Activated CD8-positive, alpha-beta memory T cell treated with anti-CD3 and anti-CD28 coated beads, Interleukin-2, amount 50 U/mL, for 48 hours (primary cell): Measurements from ENCODE around the gene OR10A5.
"Not testable (repeated sequence)": the region's sequence is repeated elsewhere in the genome, so short reads cannot be mapped to it uniquely, and the experiment has no call there.

Experiments used
- DNase-seq: peaks from one replicate; pipeline ENCODE4 v3.0.0-alpha.2; 2020

Gene OR10A5

GRCh38 chr11:6845383-6845782 lies at the start of gene OR10A5:
OR10A5 (plus strand) TSS chr11:6845683; CDS start chr11:6845683, 0 bp downstream.
- no peak for DNase-seq

DNA sequence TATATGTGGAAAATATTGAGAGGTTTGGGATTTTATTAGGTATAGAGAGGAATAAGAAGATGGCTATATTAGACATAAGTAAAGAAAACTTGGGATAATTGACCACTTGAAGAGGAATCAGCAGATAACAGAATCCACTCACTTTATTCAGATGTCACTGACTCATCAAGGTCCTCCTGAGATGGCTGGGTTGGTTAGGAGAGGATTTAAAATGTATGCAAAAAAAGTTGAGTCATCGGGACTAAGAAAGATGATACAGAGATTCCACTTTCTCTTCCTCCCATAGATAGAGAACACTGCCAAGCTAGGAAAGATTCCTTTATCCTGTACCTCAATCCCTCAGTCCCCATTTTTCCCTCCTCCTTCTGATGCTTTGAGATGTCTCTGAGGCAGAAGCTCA lies 46.1 kb upstream of the OR10A5 start, which contains the start of gene OR6A2:
TSS of gene OR6A2 (minus strand) at position 288 of the 400 bp plus-strand sequence. CDS start 3,981 bp downstream, outside the sequence.
- no peak for DNase-seq

GRCh38 chr11:6801075-6801474 lies 44.4 kb upstream of the OR10A5 start:
- DNase-seq = not testable (repeated sequence)

DNA sequence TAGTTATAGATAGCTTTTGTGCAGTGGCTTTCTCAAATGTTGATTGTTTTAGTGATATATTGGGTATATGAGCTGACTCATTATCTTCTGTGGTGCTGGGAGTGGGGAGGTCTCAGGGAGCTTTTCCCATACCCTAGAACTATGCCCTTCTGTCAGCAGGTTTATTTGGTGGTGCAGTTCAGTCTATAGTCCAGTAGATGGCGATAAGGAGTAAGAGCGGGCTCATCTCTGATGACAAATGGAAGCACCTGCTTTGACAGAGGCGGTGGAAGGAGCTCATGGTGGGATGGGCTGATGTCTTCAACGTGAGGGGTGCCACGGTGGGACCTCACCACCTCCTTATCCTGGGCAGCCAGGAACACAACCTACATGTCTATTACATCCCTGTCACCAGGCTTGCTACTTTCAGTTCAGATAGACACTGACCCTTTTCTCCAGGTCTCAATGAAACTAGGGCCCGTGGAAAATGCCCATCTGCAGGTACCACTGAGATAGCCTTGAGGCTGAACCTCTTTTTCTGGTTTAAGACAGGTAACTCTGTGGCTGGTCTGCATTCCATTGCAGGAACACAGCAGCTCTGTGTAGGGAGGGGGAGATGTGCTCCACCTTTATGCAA lies 33.0 kb upstream of the OR10A5 start:
- DNase-seq = no peak

GRCh38 chr11:6813656-6814055 lies 31.8 kb upstream of the OR10A5 start:
- no peak for DNase-seq

DNA sequence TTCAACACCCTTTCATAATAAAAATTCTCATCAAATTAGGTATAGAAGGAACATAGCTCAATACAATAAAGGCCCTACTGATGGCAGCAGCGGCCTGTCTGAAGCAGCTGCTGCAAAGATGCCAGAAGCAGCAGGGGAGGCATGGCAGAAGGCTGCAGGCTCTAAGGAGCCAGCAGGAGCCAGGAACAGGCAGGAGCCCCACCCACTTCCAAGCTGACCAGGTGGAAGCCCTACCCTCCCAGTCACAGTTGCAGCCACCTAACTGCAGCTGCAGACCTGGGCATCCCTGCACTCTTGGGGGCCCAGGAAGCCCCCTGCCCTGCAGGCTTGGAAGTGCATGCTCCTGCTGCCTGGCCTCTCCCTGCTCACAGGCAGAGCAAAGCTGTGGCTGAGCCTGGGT lies 27.8 kb upstream of the OR10A5 start:
- no peak for DNase-seq

- DNase-seq = no peak
These were observed 26.5 kb upstream of the OR10A5 start for GRCh38 chr11:6818967-6819366.

DNA sequence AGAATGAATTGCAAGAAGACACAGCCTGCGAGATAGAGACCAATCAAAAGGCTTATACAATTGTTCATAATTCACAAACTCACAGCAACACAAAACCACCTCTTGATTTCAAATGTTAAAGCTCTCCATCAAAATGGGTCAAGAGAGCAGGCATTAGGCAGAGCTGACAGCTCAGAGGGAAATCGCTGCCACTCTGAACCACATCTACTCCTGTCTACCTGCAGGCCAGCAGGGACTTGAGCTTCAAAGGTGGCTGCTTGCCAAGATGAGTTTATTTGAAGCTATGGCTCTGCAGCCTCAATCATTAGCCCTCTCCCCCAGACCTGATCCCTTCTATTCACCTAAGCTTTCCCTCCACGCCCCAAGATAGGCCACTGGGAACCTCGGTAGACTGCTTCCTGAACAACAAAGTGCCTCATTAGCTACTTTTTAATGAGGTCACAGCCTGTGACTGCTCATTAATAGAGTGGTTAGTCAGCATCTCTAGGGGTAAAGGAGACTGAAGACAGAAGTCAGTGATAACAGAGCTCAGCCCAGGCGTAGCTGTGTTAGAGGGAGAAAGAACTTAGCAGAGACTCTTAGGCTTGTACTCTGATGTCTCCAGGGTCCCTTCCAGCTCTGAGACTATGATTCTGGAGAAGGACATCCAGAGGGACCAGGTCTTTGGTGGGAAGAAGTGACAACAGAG lies 21.2 kb upstream of the OR10A5 start:
- no peak for DNase-seq

DNA sequence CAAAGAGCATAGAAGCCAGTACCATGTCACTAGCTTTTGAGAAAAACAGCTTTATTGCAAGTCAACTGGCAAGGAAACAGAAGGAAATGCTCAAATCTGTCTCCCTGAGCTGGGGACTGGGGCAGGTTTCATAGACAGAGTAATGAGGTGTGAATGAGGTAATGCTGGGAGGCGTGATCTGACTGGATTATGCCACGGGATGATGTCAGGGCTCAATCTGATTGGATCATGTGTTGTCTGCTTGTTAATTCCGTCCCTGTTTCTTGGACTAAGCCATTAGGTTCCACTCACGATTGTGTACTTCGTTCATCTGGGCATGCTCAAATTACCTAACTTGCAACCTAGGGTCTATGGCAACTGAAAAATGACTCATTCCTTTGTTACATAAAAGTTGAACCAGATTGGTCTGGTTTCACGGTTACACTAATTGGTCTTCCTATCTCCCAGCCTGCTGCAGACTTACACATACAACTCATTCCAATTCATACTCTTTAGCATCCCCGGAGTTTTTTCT lies 20.2 kb upstream of the OR10A5 start:
- DNase-seq = no peak

- no peak for DNase-seq
These were observed 17.4 kb upstream of the OR10A5 start for GRCh38 chr11:6828103-6828502.

DNA sequence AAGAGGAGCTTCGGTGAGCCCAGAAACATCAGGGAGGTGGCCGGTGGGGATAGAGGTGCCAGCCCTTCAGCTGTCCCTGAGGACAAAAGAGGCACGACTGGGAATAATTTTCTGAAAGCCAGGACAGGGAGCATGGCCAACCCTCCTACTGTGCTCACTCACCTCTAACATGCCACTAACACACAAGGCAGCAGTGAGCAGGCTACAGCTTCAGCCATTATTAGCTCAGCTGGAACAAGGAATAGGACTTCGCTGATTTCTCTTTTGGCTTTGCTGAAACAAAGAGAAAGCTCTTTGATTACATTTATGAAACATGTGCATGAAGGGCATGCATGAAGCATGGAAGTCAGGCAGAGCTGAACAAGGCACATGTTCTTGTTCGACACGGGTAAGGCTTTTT lies 12.1 kb upstream of the OR10A5 start:
- no peak for DNase-seq

GRCh38 chr11:6834021-6834420 lies 11.5 kb upstream of the OR10A5 start:
- DNase-seq = no peak

DNA sequence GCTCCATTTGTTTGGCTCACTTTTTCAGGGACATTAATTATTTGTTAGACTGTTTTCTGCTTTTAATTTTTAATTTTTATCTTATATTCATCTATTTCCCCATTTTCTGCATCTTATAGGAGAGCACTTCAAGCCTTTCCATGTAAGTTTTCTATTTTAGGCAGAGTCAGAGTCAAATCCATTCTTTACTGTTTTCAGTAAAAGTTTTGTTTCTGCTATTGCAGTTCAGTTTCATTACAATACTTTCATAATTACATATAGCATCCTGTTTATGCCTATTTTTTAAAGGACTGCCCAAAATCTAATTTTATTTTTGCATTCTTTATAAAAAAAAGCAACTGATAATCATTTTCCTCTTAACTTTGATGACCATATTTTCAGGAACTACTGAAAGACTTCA lies 3.8 kb upstream of the OR10A5 start:
- no peak for DNase-seq

GRCh38 chr11:6843670-6844069 lies 1.8 kb upstream of the OR10A5 start:
- DNase-seq = no peak

DNA sequence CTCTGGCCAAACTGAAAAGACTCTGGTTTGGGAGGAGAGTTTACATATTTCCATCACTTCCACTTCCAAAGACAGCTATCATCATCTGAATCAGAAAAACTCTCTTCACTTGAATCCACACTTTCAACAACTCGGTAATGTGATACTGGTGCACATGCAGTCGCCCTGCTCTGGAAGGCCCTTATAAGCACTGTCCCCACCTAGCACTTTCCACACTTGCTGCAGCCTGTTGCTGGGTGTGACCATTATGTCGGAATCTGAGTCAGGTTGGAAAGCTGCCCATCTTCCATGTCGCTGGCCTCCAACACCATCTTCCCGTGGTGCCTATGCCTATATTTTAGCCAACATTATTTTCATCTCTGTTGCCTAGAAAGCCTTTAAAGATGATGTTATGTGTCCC lies 1.1 kb upstream of the OR10A5 start:
- DNase-seq = no peak

DNA sequence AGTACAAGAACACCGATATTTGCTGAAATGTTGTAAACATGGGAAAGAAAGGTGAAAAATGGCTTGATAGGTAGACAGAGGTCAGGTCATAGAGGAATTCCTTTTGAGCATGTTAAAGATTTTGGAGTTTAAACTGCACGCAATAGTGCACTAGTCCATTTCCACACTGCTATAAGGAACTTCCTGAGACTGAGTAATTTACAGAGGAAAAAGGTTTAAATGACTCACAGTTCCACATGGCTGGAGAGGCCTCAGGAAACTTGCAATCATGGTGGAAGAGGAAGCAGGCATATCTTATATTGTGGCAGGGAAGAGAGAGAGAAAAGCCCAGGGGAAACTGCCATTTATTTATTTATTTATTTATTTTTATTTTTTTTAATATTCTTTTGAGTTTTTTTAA lies 5.0 kb downstream of the OR10A5 start:
- DNase-seq = no peak

DNA sequence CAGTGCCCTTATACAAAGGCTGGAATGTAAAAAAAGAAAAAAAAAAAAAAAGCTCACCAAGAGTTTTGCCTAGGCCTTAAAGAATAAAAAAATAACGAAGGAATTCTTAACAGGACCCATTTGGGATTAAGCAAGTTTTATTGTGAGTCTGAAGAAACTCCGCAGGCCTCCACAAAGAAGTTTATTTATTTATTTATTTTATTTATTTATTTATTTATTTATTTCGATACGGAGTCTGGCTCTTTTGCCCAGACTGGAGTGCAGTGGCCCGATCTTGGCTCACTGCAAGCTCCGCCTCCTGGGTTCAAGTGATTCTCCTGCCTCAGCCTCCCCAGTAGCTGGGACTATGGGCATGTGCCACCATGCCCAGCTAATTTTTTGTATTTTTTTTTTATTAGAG lies 9.3 kb downstream of the OR10A5 start:
- DNase-seq = not testable (repeated sequence)

DNA sequence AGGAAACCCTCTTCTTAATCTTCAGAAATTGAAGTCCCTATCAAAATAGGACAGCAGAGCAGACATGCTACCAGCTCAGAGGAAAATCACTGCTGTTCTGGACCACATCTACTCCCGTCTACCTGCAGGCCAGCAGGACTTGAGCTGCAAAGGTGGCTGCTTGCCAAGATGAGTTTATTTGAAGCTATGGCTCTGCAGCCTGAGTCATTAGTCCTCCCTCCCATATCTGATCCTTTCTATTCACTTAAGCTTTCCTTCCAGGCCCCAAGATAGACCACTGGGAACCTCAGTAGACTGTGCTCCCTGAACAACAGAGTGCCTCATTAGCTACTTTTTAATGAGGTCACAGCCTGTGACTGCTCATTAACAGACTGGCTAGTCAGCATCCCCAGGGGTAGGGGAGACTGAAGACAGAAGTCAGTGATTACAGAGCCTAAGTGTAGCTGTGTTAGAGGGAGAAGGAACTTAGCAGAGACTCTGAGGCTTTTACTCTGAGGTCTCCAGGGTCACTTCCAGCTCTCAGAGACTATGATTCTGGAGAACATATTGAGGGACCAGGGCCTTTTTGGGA lies 10.6 kb downstream of the OR10A5 start:
- no peak for DNase-seq

GRCh38 chr11:6856871-6857270 lies 11.4 kb downstream of the OR10A5 start:
- DNase-seq = no peak

DNA sequence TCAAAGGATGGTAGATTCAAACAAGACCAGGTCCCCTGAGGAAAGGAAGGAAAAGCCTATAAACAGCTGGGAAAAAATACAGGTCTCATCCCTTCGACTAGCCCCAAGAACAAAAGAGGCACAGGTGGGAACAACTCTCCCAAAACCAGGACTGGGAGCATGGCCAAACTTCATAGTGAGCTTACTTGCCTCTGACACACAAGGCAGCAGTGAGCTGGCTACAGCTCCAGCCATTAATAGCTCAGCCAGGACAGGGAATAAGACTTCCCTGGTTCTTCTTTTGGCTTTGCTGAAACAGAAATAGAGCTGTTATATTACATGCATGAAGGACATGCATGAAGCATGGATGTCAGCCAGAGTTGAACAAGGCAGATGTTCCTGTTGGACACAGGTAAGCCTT lies 17.5 kb downstream of the OR10A5 start, which contains the start of gene OR10A2:
TSS of gene OR10A2 (plus strand) at position 97 of the 400 bp plus-strand sequence. CDS start 6,698 bp downstream, outside the sequence.
- DNase-seq = no peak

- DNase-seq = no peak
These were observed 19.0 kb downstream of the OR10A5 start for GRCh38 chr11:6864438-6864837.

DNA sequence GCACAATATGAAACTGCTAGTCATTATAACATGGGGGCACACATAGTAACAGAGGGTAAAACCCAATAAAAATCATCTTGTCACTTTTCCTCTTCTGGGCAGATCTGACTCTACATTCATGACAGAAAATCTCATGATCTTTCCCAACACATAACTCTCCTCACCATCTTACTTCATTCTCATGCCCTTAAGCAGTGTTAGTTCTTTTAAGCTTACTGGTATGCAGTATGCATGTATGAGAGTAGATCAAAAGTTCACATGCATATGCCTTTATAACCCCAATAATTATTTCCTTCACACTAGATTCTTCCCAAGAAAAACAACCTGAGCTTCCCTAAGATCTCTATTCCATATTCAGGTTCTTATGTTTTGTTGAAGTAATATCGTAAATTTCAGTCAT lies 25.8 kb downstream of the OR10A5 start:
- no peak for DNase-seq

DNA sequence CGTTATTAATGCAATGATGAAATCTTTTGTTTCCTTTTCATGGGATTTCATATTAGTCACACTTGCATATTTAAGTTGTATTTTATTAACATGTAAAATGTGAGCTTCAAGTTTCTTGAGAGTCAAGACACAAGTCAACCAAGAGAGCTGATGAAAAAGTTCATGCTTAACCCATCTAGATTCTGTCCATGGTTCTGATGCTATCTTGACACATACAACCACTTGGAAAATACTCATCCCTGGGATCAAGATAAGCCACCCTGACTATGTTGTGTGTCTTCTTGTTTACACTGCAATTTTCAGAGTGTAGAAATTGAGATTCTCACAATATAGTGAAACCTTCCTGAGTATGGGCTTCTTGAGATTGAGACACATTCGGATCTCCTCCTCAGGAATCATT lies 30.3 kb downstream of the OR10A5 start:
- no peak for DNase-seq

DNA sequence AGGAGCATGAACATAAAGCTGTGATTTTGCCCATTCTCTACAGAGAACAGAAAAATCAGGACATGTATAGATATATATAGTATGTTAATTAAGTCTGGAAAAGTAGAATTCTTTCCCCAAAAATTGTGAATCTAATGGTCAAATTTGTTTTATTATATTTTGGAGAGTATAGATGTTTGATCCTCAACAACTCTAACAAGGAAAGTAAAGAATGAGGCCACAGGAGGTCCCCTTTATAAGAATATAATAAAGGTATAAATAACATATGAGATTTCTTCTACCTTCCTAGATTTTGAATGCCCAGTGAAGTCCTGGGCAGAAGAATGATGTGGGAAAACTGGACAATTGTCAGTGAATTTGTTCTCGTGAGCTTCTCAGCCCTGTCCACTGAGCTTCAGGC lies 30.8 kb downstream of the OR10A5 start, which contains the start of gene OR10A4:
TSS of gene OR10A4 (plus strand) at position 301 of the 400 bp plus-strand sequence. CDS start at position 324, 23 bp downstream.
- no peak for DNase-seq
